Stimulated activated CD8-positive, alpha-beta memory T cell treated with anti-CD3 and anti-CD28 coated beads, Interleukin-2, amount 100 ng/mL, for 1 hour (primary cell): ENCODE data around the gene IP6K1.
"Not testable (repeated sequence)": the region's sequence is repeated elsewhere in the genome, so short reads cannot be mapped to it uniquely, and the experiment has no call there.

Experiments used
- DNase-seq, 2 donors: peaks; one replicate each; pipeline ENCODE4 v3.0.0-alpha.2; 2020; ENCODE audit warnings: low read depth in 2 of 2

The IP6K1 gene

DNA sequence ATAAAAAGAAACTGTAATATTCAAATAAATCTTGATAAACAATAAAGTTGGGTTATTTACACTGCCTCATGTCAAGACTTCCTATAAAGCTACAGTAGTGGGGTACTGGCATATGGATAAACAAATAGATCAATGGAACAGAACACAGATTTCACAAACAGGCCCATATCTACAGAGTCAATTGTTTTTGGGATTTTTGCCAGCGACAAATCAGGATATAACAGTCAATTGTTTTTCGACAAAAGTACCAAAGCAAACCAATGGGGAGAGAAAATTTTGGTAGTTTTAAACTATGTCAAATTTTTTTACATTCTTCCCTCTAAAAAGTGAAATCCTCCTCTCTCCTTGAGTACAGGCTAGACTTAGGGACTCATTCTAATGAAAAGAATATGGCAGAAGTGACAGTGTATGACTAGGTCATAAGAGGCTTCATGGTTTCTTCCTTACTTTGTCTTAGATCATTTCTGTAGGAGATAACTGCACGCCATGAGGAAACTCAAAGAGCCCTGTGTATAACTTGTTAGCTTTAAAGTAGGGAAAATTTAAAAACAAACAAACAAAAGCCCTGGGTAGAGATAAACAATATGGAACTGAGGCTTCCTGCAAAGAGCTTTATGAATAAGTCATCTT is 16.9 kb downstream of the IP6K1 start:
- no peak for DNase-seq

DNA sequence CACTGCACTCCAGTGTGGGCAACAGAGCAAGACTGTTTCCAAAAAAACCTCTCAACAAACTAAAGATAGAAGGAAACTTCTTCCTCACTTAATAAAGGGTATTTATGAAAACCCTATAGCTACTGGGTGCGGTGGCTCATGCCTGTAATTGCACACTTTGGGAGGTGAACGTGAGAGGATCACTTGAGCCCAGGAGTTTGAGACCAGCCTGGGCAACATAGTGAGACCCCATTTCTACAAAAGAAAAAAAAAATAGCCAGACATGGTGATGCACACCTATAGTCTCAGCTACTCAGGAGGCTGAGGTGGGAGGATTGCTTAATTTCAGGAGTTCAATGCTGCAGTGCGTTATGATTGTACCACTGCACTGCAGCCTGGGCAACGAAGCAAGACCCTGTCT is 22.4 kb downstream of the IP6K1 start:
- DNase-seq, result no peak

DNA sequence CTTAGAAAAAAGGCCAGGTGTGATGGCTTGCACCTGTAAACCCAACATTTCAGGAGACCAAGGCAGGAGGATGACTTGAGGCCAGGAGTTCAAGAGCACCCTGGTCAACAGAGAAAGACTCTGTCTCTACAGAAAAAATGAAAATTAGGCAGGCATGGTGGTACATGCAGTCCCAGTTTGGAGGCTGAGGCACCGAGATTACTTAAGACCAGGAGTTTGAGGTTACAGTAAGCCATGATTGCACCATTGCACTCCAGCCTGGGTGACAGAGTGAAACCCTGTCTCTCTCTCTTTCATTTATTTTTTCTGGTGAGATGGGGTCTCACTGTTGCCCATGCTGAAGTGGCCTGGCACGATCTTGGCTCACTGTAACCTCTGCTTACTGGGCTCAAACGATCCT is 24.7 kb downstream of the IP6K1 start:
- no peak for DNase-seq

DNA sequence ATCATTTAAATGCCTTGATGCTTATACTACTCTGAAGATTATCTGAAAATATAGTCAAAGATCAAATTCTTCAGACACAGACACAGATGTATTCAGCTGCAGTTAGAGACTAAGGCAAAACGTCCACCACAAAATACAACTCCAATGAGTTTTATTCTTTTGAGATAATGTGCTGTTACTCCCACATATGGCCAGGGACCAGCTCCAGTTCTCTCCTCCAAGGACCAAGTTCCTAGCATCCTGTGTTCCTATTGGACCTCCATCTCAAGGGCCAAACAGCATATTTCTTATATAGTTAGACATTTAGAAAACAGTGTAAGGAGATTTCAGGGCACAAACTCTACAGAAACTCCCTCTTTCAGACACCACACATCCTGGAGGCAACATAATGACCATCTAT is 27.1 kb downstream of the IP6K1 start:
- DNase-seq, result no peak

DNA sequence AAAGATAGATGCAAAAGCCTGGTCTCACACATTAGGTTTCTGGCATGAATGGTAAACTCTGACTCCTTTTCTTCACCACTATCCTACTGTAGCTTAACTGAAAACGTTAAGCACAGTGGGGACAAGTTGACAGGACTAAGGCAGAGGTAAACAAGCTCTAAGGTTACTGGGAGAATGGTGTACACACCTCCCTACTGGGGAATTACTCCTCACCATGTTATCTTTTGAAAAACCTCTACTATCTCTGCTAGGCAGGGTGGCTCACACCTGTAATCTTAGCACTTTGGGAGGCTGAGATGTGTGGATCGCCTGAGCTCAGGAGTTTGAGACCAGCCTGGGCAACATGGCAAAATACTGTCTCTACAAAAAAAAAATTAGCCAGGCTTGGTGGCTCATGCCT is 29.1 kb downstream of the IP6K1 start:
- no peak for DNase-seq

DNA sequence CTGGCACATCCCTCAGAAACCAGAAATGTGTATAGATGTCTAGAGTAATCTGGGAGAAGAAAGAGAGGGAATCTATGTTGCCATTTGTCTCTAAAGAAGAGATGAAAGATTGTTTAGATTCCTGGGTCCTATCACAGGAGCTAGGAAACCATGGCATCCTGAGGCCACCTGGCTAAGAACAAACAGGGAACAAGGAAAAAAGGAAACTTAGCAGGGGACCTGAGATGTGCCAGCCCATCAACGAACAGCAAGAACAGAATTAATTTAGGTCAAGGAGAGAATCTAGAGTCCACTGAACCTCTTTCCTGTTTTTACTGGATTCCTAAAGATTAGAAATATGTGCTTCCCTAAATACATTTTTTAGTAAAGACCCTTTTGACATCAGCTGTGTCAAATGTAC is 30.3 kb downstream of the IP6K1 start:
- DNase-seq, result no peak

DNA sequence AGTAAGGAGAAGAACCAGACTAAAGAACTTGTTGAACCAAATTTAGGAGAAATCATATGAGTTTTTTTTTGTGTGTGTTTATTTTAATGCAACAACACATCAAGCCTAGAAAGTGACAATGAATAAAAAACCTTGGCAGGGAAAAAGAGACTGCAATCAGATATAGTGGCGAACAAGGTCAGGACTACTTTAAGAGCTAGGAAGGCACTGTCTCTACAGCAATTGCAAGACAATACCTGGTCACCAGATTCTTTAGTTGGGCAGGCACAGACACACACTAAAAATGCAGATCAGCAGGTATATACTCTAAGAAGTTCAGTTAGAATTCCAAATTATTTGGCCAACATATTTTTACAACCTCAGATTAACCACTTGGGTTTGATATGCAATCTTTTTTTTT is 31.8 kb downstream of the IP6K1 start:
- DNase-seq, result no peak

GRCh38 chr3:49751501-49751900 is 34.8 kb downstream of the IP6K1 start:
- no peak for DNase-seq

DNA sequence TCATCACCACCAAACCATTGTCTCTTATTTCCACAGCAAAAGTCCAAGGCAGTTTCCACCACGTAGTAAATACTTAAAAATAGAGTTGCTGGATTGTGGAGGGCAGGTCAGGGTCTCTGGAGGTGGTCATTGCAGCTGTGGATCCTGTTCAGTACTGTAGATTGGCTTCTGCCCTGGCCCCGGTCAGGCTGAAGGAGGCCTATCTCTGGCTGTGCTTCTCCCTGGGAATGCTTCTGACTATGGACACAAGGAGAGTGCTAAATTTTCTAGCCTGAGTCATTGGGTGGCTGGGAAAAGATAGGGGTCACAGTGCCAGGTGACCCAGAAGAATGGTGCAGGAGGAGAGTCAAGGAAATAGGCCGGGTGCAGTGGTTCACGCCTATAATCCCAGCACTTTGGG is 36.3 kb downstream of the IP6K1 start:
- no peak for DNase-seq

GRCh38 chr3:49748874-49749273 is 37.5 kb downstream of the IP6K1 start:
- DNase-seq, result not testable (repeated sequence)

DNA sequence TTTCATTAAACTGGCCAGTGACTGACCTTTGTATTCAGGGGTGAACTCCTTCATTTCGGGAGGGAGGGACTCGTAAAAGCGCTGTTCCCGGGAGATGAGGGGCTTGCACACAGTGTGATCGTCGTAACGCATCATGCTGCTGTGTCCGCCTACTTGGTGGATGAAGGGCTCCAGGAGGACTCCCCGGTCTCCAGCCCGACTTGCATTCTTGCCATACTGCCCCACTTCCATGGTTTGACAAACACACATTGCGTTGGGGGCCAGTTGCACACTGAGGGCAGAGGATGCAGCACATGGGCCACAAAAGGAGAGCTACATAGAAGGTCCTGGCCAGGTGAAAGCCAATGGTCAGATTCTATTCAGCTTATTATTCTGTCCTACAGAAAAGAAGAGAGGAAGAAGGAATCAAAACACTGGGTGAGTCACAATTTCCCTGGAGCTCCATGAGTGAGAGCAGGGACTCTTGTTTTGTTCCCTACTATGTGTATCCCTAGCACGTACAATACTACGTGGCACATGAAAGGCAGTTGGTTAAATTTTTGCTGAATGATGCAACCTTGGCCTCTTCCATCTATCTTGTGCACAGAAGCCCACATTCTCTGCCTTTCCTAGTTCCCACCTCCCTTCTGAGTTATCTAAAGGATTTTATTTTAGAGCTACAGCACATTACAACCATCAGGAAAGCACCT is 38.4 kb downstream of the IP6K1 start:
- DNase-seq, result no peak

- no peak for DNase-seq
Measured at GRCh38 chr3:49745986-49746385, 40.4 kb downstream of the IP6K1 start.

GRCh38 chr3:49740427-49740826 is 45.9 kb downstream of the IP6K1 start:
- DNase-seq, result no peak

DNA sequence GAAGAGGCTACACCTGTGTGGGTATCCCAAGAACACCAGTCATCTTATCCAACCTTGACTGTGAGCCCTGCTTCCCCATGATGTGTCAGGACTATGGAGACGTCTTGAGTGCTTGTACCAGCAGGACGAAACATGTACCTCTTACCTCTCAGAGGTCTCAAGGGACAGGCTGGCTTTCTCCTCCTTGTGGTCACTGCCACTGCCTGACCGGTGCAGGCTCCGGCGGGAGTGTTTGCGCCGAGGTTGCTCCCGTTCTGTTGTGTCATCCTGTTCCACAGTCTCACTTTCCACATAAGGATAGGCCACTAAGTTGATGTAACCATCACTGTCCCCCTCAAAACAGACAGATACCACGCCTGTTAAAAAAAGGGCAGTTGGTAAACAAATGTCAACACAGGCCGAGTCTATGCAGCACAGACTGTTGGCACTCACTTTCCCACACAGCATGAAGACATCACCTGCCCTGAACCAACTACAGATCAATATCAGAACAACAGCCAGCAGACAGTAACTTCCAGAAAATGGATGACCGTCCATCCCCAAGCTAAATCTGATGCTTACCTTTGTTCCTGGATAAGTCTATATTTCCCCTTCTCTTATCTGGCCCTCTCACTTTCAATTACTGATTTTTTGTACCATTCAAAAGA is 48.2 kb downstream of the IP6K1 start:
- DNase-seq, result no peak

DNA sequence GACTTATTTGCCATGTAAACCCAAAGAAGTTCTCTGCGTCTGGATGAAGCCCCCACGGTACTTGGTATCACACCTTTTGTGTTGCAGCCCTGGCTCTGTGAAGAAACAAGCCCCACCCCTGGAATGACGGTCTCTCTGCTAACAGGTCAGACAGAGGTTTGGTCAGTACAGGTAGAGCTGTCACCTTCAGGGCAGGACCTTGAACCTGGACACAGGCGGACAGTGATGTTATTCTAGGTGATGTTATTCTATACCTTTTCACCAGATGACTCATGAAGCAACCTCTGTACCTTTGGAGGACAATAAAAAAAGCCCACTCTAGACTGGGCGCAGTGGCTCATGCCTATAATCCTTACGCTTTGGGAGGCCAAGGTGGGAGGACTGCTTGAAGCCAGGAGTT is 51.6 kb downstream of the IP6K1 start:
- DNase-seq, result no peak

GRCh38 chr3:49733551-49733950 is 52.8 kb downstream of the IP6K1 start:
- DNase-seq, result no peak

DNA sequence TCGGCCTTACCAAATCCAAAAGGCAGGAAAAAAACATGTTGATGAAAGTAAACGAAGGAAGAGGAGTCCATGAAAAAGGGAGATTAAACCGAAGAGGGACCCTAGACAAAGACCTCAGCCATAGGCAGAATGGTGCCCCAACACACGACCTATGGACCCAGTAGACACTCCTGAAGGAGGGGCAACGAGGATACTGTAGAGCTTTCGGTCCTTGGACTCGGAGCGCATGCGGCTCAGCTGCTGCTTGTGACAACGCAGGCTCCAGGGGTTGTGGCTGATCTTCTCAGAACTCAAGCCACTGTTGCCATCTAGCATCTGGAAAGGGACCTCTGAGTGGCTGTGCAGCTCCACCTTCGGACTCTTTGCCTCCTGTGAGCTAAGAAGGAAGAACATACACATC is 53.7 kb downstream of the IP6K1 start:
- no peak for DNase-seq

DNA sequence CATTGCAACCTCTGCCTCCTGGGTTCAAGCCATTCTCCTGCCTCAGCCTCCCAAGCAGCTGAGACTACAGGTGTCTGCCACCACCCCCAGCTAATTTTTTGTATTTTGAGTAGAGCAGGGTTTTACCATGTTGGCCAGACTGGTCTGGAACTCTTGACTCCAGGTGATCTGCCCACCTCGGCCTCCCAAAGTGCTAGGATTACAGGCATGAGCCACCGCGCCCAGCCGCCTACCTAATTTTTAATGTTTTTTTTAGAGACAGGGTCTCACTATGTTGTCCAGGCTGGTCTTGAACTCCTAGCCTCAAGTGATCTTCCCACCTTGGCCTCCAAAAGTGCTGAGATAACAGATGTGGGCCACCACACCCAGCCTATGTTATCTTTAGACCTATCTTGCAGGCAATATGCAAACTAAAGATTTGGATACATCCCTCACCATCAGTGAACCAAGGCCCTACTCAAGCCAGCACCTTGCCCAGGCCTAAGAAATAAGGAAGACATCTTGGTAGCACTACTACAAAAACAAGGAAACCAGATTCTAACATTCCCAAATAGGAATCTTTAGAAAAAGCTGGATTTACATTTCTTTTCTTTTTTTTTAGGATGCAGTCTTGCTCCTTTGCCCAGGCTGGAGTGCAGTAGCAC is 56.3 kb downstream of the IP6K1 start:
- no peak for DNase-seq

- no peak for DNase-seq
Measured at GRCh38 chr3:49727924-49728361, 58.4 kb downstream of the IP6K1 start.

GRCh38 chr3:49727154-49727923 is 59.0 kb downstream of the IP6K1 start:
- DNase-seq, result no peak

- no peak for DNase-seq
Measured at GRCh38 chr3:49725906-49726681, 60.2 kb downstream of the IP6K1 start.
